ENCODE data around the gene GTF2H4.
A peak's percentile ranks its signal among the peaks of the same experiment; 100 is the strongest.
"Not testable (repeated sequence)": the region's sequence is repeated elsewhere in the genome, so short reads cannot be mapped to it uniquely, and the experiment has no call there.

GTF2H4 gene

GRCh38 chr6:30893666-30894065 is 14.3 kb upstream of the GTF2H4 start:
- no peak for DNase-seq (ENCODE audit: extremely low read depth in 1 of 2, low read depth in 1 of 2)

- DNase-seq (ENCODE audit: extremely low read depth in 1 of 2, low read depth in 1 of 2): no peak
These were observed 13.6 kb upstream of the GTF2H4 start for GRCh38 chr6:30894381-30894780.

- DNase-seq (ENCODE audit: extremely low read depth in 1 of 2, low read depth in 1 of 2): no peak
These were observed 13.1 kb upstream of the GTF2H4 start for GRCh38 chr6:30894935-30895334.

GRCh38 chr6:30895343-30895742 is 12.7 kb upstream of the GTF2H4 start:
- no peak for DNase-seq (ENCODE audit: extremely low read depth in 1 of 2, low read depth in 1 of 2)

- no peak for DNase-seq (ENCODE audit: extremely low read depth in 1 of 2, low read depth in 1 of 2)
These were observed 11.5 kb upstream of the GTF2H4 start for GRCh38 chr6:30896541-30896940.

- DNase-seq (ENCODE audit: extremely low read depth in 1 of 2, low read depth in 1 of 2): no peak
These were observed 10.1 kb upstream of the GTF2H4 start for GRCh38 chr6:30897882-30898281.

GRCh38 chr6:30898750-30899360 is 9.2 kb upstream of the GTF2H4 start:
- no peak for DNase-seq (ENCODE audit: extremely low read depth in 1 of 2, low read depth in 1 of 2)

GRCh38 chr6:30900863-30901417 is 7.1 kb upstream of the GTF2H4 start:
- no peak for DNase-seq (ENCODE audit: extremely low read depth in 1 of 2, low read depth in 1 of 2)

GRCh38 chr6:30901436-30901835 is 6.6 kb upstream of the GTF2H4 start:
- DNase-seq (ENCODE audit: extremely low read depth in 1 of 2, low read depth in 1 of 2): no peak

GRCh38 chr6:30902196-30902595 is 5.8 kb upstream of the GTF2H4 start:
- not testable (repeated sequence) for DNase-seq (ENCODE audit: extremely low read depth in 1 of 2, low read depth in 1 of 2)

GRCh38 chr6:30902709-30903108 is 5.3 kb upstream of the GTF2H4 start:
- DNase-seq (ENCODE audit: extremely low read depth in 1 of 2, low read depth in 1 of 2): no peak

- DNase-seq (ENCODE audit: extremely low read depth in 1 of 2, low read depth in 1 of 2): no peak
These were observed 4.8 kb upstream of the GTF2H4 start for GRCh38 chr6:30903236-30903635.

- not testable (repeated sequence) for DNase-seq (ENCODE audit: extremely low read depth in 1 of 2, low read depth in 1 of 2)
These were observed 683 bp upstream of the GTF2H4 start for GRCh38 chr6:30907290-30907757.

- no peak for DNase-seq (ENCODE audit: extremely low read depth in 1 of 2, low read depth in 1 of 2)
These were observed 693 bp downstream of the GTF2H4 start for GRCh38 chr6:30908700-30909099.

- DNase-seq (ENCODE audit: extremely low read depth in 1 of 2, low read depth in 1 of 2): not testable (repeated sequence)
These were observed 2.5 kb downstream of the GTF2H4 start for GRCh38 chr6:30910473-30910872.

- DNase-seq (ENCODE audit: extremely low read depth in 1 of 2, low read depth in 1 of 2): no peak
These were observed 4.9 kb downstream of the GTF2H4 start for GRCh38 chr6:30912746-30913520.

GRCh38 chr6:30913721-30914075 is 5.7 kb downstream of the GTF2H4 start:
- no peak for DNase-seq (ENCODE audit: extremely low read depth in 1 of 2, low read depth in 1 of 2)

- DNase-seq (ENCODE audit: extremely low read depth in 1 of 2, low read depth in 1 of 2): peak; percentile 43 to 71
These were observed 6.3 kb downstream of the GTF2H4 start, which contains the start of gene VARS2 for GRCh38 chr6:30914076-30914853. Gene VARS2 (plus strand): TSS chr6:30914238. CDS start chr6:30914837, 599 bp downstream.

- DNase-seq (ENCODE audit: extremely low read depth in 1 of 2, low read depth in 1 of 2): no peak
These were observed 7.0 kb downstream of the GTF2H4 start for GRCh38 chr6:30914854-30915590.

GRCh38 chr6:30915591-30915946 is 7.6 kb downstream of the GTF2H4 start:
- DNase-seq (ENCODE audit: extremely low read depth in 1 of 2, low read depth in 1 of 2): no peak

- DNase-seq (ENCODE audit: extremely low read depth in 1 of 2, low read depth in 1 of 2): no peak
These were observed 9.0 kb downstream of the GTF2H4 start for GRCh38 chr6:30917041-30917440.
